Measurements from ENCODE around the gene COL1A2. TPM values are rescaled to one million over a fixed set of nuclear protein-coding genes. Genes with fewer than 3 reads are reported as not detected.

Gene COL1A2
- total and polyA plus RNA-seq, 2 donors (not counting 1 experiment from before 2014, with no cell fraction given): 0.46 to 0.47 TPM

GRCh38 chr7:94414980-94415379 lies 20.3 kb downstream of the COL1A2 start:
- Histone ChIP-seq H3K4me2 (replicated peaks; ENCODE audit: low read depth, low read length, poor library complexity, severe bottlenecking) (no peak overlapping the region), H3K27ac (ENCODE audit: low read length in 2 of 2) (no peak overlapping the region), H3K9me3 (ENCODE audit: control extremely low read depth in 1 of 3, control insufficient read depth in 2 of 3, insufficient read depth in 1 of 3, low read length in 2 of 3) (no peaks in the 10 kb centered on the region), H3K79me2 (ENCODE audit: control insufficient read depth, insufficient read depth, low read length) (no peaks in the 10 kb centered on the region), H3K36me3 (replicated peaks in 1 of 2; ENCODE audit: control extremely low read depth in 1 of 2, control insufficient read depth in 1 of 2, extremely low read depth in 1 of 2, insufficient read depth in 2 of 2, low read length in 1 of 2) (no peaks in the 10 kb centered on the region), H3K4me3 (ENCODE audit: control extremely low read depth in 1 of 5, extremely low read depth in 1 of 5, insufficient read depth in 1 of 5, low read depth in 2 of 5, low read length in 4 of 5) (no peak overlapping the region), H3K4me1 (ENCODE audit: control insufficient read depth in 2 of 2, insufficient read depth in 2 of 2, low read length in 2 of 2) (peaks cover 4 to 9% of the 10 kb centered on the region in 2 donors), H3K9ac (ENCODE audit: low read length) (no peak overlapping the region), H4K20me1 (ENCODE audit: control insufficient read depth, insufficient read depth, low read length, poor library complexity, severe bottlenecking) (no peaks in the 10 kb centered on the region), H2AFZ (ENCODE audit: insufficient read depth, low read depth, low read length, poor library complexity, severe bottlenecking) (no peak overlapping the region), H3K27me3 (replicated peaks in 1 of 4; ENCODE audit: control extremely low read depth in 1 of 4, control insufficient read depth in 3 of 4, insufficient read depth in 4 of 4, low read length in 3 of 4) (peaks cover 0 to under 1% (median 0%) of the 10 kb centered on the region in 4 experiments)
- no peak for DNase-seq
- CTCF ChIA-PET: interaction anchor here (0.7 kb wide), 1 partner anchor 16 kb away, joined by 3 read pairs; no protein-coding TSS in a partner anchor
- POLR2A ChIA-PET: no interaction called here
- no peak for ATAC-seq (ENCODE audit: low read depth)
- intact Hi-C loops (cut with micrococcal nuclease): no loop called here
- Mint-ChIP-seq H3K4me3 (no peak overlapping the region), H3K4me1 (peaks cover 5% of the 10 kb centered on the region), H3K27me3 (peaks cover 10% of the 10 kb centered on the region), H3K27ac (no peak overlapping the region), H3K9me3 (ENCODE audit: insufficient read depth) (no peaks in the 10 kb centered on the region)
- TF ChIP-seq EZH2 (IDR thresholded peaks at IDR 0.05; ENCODE audit: borderline replicate concordance, insufficient read depth, low read depth, low read length, poor library complexity, severe bottlenecking) (no peak), CTCF (IDR thresholded peaks at IDR 0.05) (no peak)

GRCh38 chr7:94417306-94417705 lies 22.6 kb downstream of the COL1A2 start:
- no peaks in the 10 kb centered on the region for H3K79me2 ChIP-seq (ENCODE audit: control insufficient read depth, insufficient read depth, low read length)
- H3K4me1 Mint-ChIP-seq: no peaks in the 10 kb centered on the region
- WGBS (ENCODE audit: insufficient coverage): no CpG with 5 or more reads among the region's 1 CpG
- peaks cover 0 to 5% (median 0%) of the 10 kb centered on the region in 4 experiments for H3K27me3 ChIP-seq (replicated peaks in 1 of 4; ENCODE audit: control extremely low read depth in 1 of 4, control insufficient read depth in 3 of 4, insufficient read depth in 4 of 4, low read length in 3 of 4)
- H3K27me3 Mint-ChIP-seq: peaks cover 20% of the 10 kb centered on the region
- no peak overlapping the region for H3K27ac ChIP-seq (ENCODE audit: low read length in 2 of 2)
- no peaks in the 10 kb centered on the region for H3K4me1 ChIP-seq (ENCODE audit: control insufficient read depth in 2 of 2, insufficient read depth in 2 of 2, low read length in 2 of 2)
- no peak overlapping the region for H3K4me3 ChIP-seq (ENCODE audit: control extremely low read depth in 1 of 5, extremely low read depth in 1 of 5, insufficient read depth in 1 of 5, low read depth in 2 of 5, low read length in 4 of 5)
- H3K4me2 ChIP-seq (replicated peaks; ENCODE audit: low read depth, low read length, poor library complexity, severe bottlenecking): no peak overlapping the region
- ChIA-PET CTCF (no interaction called here), POLR2A (no interaction called here)
- no peak overlapping the region for H3K4me3 Mint-ChIP-seq
- TF ChIP-seq CTCF (IDR thresholded peaks at IDR 0.05) (no peak), EZH2 (IDR thresholded peaks at IDR 0.05; ENCODE audit: borderline replicate concordance, insufficient read depth, low read depth, low read length, poor library complexity, severe bottlenecking) (no peak)
- intact Hi-C loops (cut with micrococcal nuclease): no loop called here
- no peaks in the 10 kb centered on the region for H3K9me3 Mint-ChIP-seq (ENCODE audit: insufficient read depth)
- no peak overlapping the region for H3K27ac Mint-ChIP-seq
- H3K9ac ChIP-seq (ENCODE audit: low read length): no peak overlapping the region
- no peak overlapping the region for H2AFZ ChIP-seq (ENCODE audit: insufficient read depth, low read depth, low read length, poor library complexity, severe bottlenecking)
- DNase-seq: no peak
- H3K36me3 ChIP-seq (replicated peaks in 1 of 2; ENCODE audit: control extremely low read depth in 1 of 2, control insufficient read depth in 1 of 2, extremely low read depth in 1 of 2, insufficient read depth in 2 of 2, low read length in 1 of 2): no peaks in the 10 kb centered on the region
- H4K20me1 ChIP-seq (ENCODE audit: control insufficient read depth, insufficient read depth, low read length, poor library complexity, severe bottlenecking): no peaks in the 10 kb centered on the region
- no peaks in the 10 kb centered on the region for H3K9me3 ChIP-seq (ENCODE audit: control extremely low read depth in 1 of 3, control insufficient read depth in 2 of 3, insufficient read depth in 1 of 3, low read length in 2 of 3)
- ATAC-seq (ENCODE audit: low read depth): no peak
